GOT3 (cell line): ENCODE results near the gene FSTL4.

Experiments used
- DNase-seq: peaks from one replicate; lab custom pipeline; 2025; ENCODE audit warnings: mixed read lengths; lab: John Stamatoyannopoulos, UW

The FSTL4 gene

DNA sequence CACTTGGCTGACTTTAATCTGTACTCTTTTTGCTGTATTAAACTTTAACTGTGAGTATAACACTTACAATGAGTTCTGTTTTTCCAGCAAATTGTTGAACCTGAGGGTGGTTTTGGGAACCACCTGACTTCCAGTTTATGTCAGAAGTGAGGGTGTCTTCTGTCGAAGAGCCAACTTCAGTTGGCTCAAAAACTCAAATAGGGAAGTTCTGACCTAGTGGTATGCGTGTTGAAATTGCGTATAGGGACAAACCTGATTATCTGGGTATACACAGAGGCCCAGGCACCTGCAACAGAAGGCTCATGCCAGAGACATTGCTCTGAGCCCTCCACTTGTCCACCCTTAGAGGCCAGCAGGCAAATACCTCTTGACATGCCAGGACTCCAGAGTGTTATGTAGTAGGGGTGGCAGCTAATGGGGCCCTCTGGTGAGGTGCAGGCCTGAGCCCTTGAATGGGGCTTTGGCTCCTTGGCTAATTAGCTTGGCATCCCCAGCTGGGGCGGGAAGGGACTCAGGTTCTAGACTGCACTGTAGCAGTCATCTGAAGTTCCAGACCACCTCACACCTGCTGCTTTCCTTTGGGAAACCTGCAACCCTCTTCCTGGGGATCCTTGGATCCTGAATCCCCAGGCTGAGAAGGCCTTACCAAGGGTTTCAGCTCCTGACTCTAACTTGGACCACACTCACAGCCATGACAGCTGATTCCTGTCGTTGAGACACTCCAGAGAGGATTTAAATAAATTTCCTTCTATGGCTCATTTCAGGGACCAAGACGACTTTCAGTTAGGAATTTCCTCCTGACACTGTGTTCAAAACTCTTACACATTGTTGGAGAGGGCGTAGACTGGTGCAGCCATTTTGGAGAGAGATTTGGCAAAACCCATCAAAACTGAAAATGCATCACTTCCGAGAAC lies 370.9 kb downstream of the FSTL4 start:
- DNase-seq, result no peak

DNA sequence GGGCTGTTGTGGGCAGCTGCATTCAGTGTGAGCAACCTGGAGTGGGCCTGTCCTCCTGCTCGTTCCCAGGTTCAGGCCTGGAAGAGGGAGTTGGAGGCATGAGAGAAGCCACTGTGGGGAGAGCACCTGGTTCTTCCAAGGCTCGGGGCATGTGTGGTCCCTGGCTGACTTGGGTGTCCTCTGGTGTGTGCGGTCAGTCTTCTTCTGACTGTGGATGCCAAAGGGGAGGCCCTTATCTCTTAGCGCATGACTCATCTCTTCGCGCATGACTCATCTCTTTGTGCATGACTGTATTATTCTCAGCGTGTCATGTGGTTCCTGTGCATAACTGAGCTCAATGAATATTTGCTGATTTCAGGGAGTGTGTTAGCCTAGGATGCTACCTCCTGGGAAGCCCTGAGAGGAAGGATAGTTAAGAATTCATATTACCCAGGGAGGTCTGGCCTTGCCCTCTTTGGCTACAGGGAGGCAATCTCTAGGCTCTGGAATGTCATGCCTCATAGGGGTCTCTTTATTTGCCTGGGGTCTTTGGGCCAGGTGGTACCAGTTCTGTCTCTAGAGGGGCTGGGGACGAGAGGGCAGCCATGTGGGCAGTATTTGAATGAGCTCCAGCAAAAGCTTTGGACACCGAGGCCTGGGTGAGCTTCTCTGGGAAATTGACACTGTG lies 371.8 kb downstream of the FSTL4 start:
- DNase-seq, result peak; percentile 47

DNA sequence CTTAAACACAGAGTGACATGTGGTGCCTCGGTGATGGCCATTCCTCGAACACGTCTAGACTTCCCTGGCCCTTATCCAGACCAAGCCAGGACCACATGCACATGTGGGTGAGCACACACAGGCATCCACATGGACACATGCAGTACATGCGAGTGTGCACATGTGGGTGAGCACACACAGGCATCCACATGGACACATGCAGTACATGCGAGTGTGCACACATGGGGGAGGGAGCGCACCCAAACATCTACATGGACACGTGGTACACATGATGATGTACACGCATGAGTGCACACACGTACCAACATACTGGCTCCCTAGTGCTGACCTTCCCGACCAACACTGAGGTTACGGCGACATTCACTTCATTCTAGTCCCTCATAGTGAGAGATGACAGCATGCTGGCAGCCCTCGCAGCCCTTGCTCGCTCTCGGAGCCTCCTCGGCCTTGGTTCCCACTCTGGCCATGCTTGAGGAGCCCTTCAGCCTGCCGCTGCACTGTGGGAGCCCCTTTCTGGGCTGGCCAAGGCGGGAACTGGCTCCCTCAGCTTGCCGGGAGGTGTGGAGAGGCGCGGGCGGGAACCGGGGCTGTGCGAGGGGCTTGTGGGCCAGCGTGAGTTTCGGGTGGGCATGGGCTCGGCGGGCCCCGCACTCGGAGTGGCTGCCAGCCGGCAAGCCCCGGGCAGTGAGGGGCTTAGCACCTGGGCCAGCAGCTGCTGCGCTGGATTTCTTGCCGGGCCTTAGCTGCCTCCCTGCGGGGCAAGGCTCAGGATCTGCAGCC lies 373.7 kb downstream of the FSTL4 start:
- DNase-seq, result no peak

DNA sequence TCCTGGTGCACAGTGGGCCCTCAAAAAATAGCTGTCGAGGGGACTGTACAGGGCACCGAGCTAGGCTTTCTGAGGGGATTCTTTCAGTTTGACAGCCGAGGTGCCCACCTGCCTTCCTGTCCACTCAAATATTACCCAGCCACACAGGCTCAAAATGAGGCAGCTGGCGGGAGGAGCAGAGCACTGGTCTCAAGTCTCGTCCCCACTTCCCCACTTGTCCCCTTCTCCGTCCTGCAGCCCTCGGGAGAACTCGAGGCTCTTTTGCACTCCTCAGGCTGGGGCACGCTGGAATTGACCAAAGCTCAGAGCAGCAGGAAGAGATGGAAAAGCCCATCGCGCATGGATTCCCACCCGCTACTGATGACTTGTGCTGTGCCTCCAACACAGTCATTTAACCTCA lies 375.4 kb downstream of the FSTL4 start:
- DNase-seq, result no peak

DNA sequence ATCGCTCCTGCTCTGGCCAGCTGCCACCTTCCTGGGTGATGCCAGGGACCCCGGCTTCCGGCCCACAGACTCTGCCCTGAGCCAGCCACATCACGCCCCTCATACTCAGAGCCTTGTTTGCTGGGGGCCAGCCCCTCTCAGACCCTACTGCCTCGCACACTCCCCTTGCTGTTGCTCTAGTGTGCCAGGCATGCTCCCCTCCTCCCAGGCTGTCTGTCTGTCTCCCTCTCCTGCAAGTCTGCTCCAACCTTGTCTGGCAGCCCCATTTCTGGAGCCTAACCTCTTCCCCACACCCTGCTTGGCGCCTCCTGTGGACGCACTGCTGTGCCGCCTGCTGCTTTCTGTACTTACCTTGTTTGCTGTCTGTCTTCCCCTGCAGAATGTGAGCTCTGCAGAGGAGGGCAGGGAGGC lies 375.8 kb downstream of the FSTL4 start:
- DNase-seq, result no peak

DNA sequence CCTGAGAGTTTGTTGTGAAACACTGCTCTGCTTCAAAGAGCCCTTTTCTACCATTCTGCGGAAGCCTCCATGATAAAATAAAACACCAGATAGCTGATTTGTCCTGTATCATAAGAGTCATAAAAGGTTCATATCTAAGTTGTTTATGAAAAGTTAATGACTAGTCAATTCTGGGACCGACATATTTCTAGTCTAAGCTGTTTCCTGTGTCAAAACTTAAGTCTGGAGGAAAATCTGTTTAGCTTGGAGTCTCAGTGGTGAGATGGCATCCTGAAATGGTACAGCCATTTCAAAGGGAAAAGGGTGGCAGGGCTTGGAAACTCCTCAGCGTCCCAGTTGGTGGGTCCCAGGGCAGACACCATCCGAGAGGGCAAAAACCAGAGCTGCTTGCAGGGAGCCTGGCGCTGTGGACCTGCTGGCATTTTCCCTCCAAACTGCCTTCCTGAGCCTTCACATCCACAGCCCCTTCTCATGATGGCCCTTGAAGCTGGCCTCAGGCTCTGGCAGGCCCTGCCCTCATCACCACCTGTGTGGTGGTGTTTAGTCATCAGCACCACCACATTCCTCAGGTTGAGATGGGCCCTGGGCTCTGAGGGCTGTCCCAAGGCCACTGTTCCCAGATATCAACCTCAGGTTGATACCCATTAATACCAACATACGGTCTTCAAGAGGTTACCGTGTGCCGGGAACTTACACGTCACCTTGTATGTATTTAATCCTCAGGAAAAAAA lies 376.5 kb downstream of the FSTL4 start:
- no peak for DNase-seq

DNA sequence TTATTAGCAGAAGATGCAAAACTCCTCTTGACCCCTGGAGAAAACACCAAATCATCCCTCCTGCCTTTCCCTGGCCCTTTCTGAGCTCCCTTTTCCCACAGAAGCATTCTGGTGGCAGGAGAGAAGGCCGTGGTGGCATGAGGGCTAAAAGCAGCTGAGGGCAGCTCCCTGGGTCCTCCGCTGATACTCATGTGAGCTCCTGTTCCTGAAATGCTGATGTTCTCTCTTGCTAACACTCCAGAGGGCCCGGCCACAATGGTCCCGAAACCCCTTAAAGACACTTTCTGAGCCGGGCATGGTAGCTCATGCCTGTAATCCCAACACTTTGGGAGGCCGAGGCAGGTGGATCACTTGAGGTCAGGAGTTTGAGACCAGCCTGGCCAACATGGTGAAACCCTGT lies 377.4 kb downstream of the FSTL4 start:
- no peak for DNase-seq

DNA sequence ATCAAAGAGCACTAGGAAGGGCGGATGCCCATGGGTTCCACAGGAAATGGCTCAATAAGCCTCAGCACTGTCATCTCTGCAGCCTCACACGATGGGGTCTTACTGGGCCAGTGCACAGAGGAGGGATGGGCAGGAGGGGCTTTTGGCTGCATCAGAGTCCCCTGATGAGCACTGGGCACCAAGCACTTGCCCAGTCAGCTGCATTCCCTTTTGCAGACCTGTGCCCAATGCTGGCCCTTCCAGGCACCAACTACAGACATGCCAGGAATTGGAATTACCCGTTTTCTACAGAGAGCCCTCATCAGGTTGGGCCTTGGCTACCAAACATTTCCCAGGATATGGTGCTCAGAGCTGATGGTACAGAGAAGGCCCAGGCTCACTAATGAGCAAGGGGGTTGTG lies 378.1 kb downstream of the FSTL4 start:
- DNase-seq, result no peak

DNA sequence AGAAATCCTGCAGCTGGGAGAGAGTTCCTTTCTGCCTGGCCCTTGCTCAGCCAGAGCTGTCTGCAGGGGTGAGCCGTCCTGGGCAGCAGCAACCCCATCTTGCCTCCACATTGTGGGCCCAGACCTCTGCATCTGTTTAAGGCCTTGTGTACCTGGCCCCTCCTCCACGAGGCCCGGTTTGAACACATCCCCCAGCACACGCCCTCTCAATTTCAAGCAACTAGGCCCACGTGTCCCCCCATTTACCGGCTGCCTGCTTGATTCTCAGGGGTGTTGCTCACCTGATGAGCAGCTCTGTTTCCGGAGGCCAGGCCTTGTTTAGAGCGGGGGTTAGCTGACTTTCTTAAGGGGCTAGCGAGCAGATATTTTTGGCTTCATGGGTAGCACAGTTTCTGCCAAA lies 378.7 kb downstream of the FSTL4 start:
- no peak for DNase-seq

DNA sequence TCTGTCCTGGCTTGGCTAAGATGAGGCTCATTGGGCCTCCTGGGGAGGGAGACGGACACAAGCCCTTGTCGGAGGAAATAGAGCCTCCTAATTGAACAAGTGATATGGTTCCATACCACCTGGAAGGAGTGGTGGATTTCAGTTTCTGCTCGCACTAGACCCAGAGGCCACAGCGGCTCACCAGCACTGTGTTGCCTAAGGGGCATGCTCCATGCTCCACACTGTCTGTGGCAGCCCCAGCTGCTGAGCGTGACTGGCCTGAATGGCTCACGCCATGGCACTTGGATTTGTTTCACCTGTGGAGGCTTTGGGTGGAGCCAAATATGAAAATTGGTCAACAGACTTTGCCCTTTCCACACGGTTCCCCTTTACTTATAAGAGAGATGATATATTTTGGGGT lies 379.4 kb downstream of the FSTL4 start:
- DNase-seq, result no peak

DNA sequence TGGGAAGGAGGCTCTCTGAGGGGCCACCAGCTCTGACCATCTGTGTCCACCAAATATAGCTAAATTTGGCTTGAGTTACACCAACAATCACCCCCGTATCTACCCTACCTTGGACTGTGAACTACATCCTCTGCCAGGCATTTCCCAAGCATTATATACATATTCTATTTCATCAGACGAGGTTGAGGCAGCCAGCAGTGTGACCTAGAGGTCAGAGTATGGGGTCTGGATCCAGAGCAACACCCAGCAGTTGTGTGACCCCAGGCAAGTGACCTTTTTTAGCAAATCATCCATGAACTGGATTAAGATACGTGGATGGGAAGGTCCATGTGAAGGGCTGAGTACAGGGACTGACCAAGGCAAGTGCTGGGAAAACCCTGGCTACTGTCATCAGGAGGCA lies 379.9 kb downstream of the FSTL4 start:
- no peak for DNase-seq

DNA sequence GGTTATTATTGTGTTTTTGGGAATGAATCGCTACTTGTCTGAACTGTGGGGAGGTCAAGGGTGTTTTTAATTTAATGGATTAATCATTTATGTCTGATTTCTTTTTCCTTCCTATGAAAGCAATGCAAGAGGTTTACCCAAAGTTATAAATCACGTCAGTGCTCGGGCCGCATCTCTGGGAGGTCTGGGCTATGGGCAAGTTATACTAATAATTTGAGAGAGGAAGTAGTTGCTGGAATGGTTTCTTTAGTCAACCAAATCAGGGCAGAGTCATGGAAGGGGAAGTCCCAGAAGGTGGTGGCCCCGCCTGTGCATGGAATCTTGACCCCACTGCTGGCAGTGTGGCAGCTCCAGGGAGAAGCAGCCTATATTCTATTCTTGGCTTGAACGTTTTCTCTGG lies 380.3 kb downstream of the FSTL4 start:
- DNase-seq, result no peak

DNA sequence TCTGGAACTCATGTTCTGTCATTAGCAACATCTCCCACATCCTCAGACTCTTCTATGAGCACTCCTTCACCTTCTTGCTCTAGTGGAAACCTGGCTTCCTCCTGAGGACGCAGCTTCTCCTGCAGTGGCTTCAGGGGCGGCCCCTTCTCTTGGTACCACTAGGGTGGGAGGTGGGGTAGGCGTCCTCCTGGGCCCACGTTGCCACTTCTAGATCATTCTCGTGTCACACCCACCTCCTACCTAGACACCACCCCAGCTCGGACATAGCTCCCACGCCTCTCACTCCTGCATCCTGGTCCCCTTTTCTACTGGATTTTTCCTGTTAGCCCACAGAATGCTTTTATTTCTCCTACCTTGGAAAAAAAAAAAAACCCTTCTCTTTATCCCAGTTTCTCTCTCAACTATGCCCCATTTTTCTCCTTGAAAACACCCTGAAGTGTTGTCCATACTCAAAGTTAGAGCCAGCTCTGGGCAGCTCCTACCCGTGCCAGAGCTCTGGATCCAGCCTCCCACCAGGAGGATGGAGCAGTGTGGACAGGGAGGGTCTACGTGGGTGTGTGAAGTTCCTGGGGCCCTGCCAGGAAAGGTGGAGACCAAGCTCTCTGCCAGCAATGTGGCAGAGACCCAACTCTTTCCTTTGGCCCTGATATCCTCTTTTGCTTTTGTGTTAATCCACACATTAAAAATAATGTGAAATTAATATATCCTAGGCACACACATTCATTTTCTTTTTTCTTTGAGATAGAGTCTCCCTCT lies 381.3 kb downstream of the FSTL4 start:
- no peak for DNase-seq

DNA sequence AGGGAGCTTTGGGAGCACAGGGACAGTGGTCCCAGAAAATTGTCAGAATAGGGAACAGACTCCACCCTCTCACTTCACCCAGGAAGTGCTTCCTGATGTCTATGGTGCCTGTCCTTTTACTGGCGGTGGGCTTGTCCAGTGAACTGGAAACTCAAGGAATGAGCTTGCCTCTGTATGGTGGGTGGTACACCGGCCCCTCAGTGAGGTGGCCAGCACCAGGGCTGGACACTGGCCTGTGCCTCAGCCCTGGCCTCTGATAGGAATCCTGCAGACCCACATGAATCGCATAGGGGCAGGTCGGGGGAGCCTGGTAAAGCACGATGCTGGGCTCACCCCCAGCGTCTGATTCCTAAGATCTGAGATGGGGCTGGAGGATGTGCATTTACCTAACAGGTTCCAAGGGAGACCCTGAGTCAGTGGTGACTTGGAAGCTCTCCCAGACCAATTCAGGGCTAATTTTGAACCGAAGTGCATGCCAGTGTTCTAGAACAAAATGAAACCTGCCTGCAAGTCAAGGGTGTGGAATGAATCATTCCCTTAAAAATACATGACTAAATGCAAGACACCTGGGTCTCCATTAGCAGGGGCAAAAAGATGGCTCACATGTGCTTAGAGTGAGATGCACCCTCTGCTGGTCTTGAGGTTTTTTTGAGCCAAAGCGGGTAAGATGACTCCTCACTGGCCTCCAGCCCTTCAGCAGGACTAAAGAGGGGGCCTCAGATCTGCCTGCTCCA lies 382.2 kb downstream of the FSTL4 start:
- no peak for DNase-seq

DNA sequence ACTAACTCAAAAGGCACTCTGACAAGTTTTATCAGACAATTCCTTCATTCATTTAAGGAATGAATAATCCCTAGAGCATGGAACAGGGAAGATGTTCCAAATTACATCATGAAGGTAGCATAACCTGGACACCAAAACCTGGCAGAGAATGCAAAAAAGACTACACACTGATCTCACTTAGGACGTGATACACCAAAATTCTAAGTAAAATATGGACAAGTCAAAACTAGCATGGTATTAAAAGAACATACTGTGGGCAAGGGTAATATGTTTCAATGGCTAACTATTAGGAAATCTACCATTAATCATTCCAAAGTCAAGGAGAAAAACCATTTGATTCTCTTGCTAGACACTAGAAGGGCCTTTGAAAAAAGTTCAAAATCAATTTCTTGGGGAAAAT lies 384.0 kb downstream of the FSTL4 start:
- no peak for DNase-seq

DNA sequence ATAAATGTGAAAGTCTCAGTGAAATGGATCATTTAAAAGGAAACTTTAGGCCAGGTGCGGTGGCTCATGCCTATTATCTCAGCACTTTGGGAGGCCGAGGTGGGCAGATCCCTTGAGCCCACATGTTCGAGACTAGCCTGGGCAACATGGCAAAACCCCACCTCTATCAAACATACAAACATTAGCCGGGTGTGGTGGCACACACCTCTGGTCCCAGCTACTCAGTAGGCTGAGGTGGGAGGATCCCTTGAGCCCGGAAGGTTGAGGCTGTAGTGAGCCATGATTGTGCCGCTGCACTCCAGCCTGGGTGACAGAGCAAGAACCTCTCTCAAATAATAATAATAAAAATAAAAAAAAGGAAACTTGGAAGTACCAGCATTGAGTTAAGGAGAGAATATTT lies 384.4 kb downstream of the FSTL4 start:
- no peak for DNase-seq

DNA sequence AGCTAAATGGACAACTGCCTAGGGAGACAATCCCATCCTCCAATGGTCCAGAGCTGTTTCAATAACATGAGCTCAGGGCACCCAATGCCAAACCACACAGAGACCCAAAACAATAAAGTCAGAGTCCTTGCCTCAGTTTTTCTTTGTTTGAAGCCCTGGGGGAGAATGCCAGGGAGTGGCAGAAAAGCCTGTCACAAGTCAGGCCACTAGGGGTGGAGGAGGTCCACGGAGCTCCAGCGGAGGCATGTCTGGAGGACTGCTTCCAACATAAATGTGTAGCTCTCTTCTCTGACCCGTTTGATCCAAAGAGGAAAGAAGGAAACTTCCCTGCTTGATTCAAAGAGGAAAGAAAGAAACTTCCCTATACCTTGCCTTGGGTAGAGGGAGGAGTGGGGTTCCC lies 385.3 kb downstream of the FSTL4 start:
- no peak for DNase-seq

DNA sequence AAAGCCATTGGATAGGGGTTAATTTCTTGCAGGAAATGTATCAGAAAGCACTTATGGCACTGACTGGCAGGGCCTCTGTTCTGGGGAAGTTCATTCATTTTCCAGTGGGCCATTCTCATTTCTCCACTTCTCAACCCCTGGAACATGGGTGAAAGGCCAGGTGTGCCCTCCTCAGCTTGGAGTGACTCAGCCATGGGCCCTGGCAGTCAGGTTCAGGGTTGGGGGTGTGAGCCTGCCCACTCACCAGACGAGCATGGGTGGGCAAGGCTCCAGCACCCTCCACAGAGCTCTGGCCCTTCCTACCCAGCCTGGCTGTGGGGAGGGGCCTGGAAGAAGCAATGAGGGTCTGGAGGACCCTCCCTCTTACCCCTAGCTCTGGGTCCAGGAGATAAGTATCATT lies 386.2 kb downstream of the FSTL4 start:
- no peak for DNase-seq

DNA sequence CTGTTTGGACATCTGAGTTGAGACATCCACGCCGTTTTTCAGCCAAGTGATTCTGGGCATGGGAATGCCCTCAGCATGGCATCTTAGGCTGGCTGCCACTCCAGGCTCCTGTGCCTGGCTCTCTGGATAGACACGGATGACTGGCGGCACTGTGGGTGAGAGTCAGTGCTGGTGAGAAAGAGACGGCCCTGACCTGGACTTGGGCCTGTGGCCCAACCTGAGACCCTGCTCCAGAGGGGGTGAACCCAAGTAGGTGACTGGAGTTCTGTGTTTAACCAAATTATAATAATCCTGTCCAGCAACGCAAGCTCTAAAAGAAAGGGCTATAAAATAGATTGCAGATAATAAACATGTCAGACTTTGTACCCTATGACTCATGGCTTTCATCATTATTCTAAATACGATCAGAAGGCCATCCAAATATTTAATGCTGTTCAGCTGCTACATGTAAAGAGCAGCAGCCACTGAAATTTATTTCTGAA lies 386.6 kb downstream of the FSTL4 start:
- DNase-seq, result no peak

DNA sequence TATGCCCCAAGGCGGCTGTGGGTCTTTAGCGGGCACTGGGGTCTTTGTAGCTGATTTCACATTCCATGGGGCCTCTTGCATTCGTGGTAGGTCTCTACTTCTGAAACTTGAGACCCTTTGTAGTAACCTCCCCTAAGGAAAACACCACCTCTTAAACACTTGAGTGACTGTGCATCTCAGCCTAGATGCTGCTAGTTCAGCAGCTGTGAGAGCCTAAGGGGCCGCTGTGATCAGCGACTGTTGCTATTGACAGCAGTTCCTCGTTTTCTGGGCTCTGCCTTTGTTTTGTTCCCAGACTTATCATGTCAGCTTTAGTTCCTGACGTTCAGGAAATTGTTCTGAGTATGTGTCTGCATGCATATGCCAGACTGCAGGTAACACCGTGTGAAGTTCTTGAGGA lies 389.4 kb downstream of the FSTL4 start:
- DNase-seq, result no peak

DNA sequence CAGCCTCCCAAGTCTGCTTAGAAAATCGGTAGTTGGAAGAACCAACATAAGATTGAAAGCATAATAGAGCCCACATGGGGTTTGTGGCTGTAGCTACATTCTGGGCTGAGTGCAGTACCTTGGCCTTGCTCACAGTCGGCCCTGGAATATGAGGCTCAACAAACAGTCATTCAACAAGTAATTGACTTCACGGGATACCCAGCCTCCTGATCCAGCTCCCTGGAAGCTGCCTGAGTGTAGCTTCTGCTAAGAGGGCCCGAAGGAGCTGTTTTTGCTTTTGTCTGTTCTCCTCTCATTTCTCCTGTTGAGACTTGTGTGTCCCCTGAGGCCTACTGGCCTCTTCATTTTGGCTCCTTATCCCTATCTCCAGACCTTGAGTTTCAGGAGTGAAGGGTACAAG lies 389.8 kb downstream of the FSTL4 start:
- DNase-seq, result no peak
